Central memory CD4-positive, alpha-beta T cell (primary cell): ENCODE measurements around the gene CHERP.
"Not testable (repeated sequence)": the region's sequence is repeated elsewhere in the genome, so short reads cannot be mapped to it uniquely, and the experiment has no call there.

Source experiments
- DNase-seq: peaks from one replicate; pipeline ENCODE4 v3.0.0; 2022

CHERP gene

DNA sequence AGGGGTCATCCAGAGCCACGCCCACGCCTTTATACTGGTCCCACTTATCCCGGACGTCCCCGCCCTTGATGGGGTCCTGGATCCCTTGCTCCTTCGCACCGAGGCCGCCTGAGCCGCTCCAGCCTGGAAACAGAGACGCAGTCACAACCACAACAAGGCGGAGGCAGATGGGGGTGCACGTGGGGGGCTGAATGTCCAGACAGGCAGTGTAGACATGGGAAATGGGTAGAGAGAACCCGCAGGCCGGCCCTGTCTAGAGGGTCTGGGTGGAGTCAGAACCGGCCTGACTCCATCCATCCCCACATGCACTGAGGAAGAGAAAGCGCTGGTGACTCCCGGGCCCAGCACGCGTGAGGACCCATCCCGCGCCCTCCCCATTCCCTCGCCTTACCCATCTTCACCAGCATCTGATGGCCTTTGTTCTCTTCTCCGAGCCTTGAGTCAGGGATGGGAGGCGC lies 23.0 kb downstream of the CHERP start:
- DNase-seq, result no peak

- DNase-seq, result no peak
Measured at GRCh38 chr19:16518483-16519229, 23.6 kb downstream of the CHERP start.

GRCh38 chr19:16518061-16518460 lies 24.2 kb downstream of the CHERP start:
- no peak for DNase-seq

- DNase-seq, result no peak
Measured at GRCh38 chr19:16516923-16517610, 25.2 kb downstream of the CHERP start.

GRCh38 chr19:16516381-16516780 lies 25.9 kb downstream of the CHERP start:
- DNase-seq, result no peak

DNA sequence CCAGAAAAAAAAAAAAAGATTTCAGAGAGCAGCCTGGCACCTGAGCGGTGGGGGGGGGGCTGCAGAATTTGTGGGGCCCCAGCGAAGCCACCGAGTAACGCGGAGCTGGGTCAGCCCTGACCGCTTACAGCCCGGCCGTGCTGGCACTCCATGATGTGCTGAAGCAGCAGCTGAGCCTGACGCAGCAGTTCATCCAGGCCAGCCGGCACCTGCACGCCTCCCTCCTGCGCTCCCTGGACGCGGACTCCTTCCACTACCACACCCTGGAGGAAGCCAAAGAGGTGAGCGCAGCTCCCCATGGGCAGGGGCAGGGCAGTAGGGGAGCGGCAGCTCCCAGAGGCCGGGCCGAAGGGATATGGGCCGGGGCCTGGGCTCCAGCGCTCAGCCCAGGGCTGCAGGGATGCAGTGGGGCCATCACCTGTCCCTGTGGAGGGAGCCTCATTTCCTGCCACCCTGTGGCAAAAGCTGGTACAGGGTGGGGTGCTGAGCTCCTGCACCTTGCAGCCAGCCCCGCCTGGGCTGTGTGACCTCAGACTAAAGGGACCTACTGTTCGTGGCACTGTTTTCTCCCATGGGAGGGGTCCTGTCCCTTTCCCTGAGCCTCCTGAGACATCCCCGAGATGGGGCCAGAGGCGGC lies 27.7 kb downstream of the CHERP start:
- no peak for DNase-seq

DNA sequence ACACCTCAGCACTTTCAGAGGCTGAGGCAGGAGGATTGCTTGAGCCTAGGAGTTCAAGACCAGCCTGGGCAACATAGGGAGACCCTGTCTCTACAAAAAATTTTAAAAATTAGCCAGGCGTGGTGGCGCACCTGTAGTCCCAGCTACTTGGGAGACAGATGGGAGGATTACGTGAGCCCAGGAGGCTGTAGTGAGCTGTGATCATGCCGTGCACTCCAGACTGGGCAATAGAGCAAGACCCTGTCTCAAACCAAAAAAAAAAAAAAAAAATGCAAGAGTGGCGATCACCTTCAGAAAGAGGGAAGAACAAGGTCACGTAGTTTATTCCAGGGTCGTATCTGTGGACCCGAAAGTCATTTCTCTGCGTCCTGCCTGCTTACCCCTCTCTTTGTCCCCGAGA lies 29.6 kb downstream of the CHERP start:
- not testable (repeated sequence) for DNase-seq

GRCh38 chr19:16509141-16510061 lies 32.8 kb downstream of the CHERP start:
- DNase-seq, result no peak

- DNase-seq, result no peak
Measured at GRCh38 chr19:16508546-16508945, 33.7 kb downstream of the CHERP start.

GRCh38 chr19:16506961-16507360 lies 35.3 kb downstream of the CHERP start:
- DNase-seq, result no peak

DNA sequence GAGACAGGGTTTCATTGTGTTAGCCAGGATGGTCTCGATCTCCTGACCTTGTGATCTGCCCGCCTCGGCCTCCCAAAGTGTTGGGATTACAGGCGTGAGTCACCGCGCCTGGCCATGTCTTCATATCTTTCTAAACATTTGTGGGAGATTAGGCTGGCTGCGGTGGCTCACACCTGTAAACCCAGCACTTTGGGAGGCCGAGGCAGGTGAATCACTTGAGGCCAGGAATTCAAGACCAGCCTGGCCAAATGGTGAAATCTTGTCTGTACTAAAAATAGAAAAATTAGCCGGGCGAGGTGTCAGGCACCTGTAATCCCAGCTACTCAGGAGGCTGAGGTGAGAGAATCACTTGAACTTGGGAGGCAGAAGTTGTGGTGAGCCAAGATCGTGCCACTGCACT lies 36.1 kb downstream of the CHERP start:
- not testable (repeated sequence) for DNase-seq

DNA sequence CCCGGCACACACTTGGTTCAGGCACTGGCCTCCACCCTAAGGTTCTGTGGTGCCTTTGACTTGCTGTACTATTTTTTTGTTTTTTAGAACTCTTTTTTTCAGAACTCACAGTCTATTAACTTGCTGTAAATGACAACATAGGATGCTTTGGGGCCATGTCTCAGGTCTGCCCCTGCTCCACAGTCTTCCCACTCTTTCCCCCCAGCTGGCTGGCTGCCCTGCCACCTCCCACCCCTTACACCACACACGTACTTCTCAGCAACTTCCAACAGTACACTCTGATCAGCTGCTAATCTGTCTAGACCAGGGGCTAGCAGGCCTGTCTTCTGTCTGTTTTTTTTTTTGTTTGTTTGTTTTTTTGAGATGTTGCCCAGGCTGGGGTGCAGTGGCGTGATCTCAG lies 38.0 kb downstream of the CHERP start:
- DNase-seq, result no peak

- DNase-seq, result no peak
Measured at GRCh38 chr19:16497837-16498236, 44.4 kb downstream of the CHERP start.

GRCh38 chr19:16497042-16497441 lies 45.2 kb downstream of the CHERP start:
- no peak for DNase-seq

- DNase-seq, result no peak
Measured at GRCh38 chr19:16496613-16496983, 45.6 kb downstream of the CHERP start.

GRCh38 chr19:16495982-16496612 lies 46.1 kb downstream of the CHERP start, which contains the start of the genes C19orf44 and CALR3:
C19orf44 (plus strand) TSS chr19:16496394; CDS start chr19:16500793, 4,399 bp downstream.
CALR3 (minus strand) TSS chr19:16496167; CDS start chr19:16496129, 38 bp downstream.
- DNase-seq, result peak; percentile 96

- DNase-seq, result not testable (repeated sequence)
Measured at GRCh38 chr19:16486476-16486875, 55.8 kb downstream of the CHERP start.

- DNase-seq, result no peak
Measured at GRCh38 chr19:16482745-16483144, 59.5 kb downstream of the CHERP start.

DNA sequence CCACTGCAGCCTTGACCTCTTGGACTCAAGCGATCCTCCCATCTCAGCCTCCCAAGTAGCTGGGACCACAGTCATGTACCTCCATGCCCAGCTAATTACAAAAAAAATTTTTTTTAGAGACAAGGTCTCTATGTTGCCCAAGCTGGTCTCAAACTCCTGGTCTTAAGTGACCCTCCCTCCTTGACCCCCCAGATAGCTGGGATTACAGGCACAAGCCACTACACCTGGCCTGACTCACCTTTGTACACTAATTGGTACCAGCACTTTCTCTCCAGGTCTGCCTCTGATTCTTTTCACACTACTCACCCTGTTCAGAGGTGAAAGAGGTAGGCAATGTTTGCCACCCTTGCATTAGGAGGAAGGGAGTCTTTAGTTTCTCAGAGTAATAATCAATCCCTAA lies 64.9 kb downstream of the CHERP start:
- no peak for DNase-seq

DNA sequence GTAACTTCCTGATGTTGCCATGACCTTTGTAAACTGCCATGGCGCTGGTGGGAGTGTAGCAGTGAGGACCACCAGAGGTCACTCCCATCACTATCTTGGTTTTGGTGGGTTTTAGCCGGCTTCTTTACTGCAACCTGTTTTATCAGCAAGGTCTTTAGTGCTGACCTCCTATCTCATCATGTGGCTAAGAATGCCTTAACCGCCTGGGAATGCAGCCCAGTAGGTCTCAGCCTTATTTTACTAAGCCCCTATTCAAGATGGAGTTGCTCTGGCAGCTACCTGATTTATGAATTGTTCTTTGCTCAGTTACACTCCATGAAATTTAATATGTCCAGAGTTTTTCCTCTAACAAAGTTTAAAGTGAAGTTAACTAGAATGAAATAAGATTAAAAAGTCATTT lies 65.8 kb downstream of the CHERP start:
- DNase-seq, result no peak

DNA sequence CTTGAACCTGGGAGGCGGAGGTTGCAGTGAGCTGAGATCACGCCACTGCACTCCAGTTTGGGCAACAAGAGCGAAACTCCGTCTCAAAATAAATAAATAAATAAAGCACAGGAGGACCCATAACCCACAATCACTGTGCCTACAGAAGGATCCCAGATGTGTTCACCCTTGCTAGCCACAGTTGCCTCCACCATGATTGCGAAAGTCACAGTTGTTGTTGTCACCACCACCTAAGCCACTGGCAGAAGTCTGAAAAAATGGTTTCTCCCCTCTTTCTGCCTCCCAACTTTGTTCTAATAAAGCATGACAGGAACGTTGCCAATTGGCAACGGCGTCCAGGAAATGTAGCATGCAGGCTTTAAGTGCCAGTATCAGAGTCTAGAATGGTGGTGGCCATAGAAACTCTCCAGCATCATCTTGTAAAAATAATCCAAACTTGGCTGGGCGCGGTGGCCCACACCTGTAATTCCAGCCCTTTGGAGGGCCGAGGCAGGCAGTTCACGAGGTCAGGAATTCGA lies 68.3 kb downstream of the CHERP start:
- no peak for DNase-seq

GRCh38 chr19:16472992-16473391 lies 69.2 kb downstream of the CHERP start:
- DNase-seq, result no peak
